ENCODE data around the gene RAD21L1.

The RAD21L1 gene

GRCh38 chr20:1273366-1273765, 47.5 kb downstream of the RAD21L1 start:
- no peak for DNase-seq (ENCODE audit: low spot score)

GRCh38 chr20:1274485-1275311, 48.9 kb downstream of the RAD21L1 start:
- no peak for DNase-seq (ENCODE audit: low spot score)

- no peak for DNase-seq (ENCODE audit: low spot score)
Observed at GRCh38 chr20:1275919-1276318, 50.1 kb downstream of the RAD21L1 start.

DNA sequence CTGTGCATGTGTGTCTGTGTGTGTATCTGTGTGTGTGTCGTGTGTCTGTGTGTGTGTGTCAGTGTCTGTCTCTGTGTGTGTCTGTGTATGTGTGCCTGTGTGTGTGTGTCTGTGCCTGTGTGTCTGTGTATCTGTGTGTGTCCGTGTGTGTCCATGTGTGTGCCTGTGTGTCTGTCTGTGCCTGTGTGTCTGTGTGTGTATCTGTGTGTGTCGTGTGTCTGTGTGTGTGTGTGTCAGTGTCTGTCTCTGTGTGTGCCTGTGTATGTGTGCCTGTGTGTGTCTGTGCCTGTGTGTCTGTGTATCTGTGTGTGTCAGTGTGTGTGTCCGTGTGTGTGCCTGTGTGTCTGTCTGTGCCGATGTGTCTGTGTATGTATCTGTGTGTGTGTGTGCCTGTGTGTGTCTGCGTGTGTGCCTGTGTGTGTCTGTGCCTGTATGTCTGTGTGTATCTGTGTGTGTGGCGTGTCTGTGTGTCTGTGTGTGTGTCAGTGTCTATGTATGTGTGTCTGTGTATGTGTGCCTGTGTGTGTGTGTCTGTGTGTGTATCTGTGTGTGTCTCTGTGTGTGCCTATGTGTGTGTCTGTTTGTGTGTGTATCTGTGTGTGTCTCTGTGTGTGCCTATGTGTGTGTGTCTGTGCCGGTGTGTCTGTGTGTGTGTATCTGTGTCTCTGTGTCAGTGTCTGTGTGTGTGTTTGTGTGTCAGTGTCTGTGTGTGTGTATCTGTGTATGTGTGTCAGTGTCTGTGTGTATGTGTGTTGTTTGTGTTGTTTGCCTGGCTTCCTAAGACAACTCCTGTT, 51.9 kb downstream of the RAD21L1 start:
- DNase-seq (ENCODE audit: low spot score), result no peak

DNA sequence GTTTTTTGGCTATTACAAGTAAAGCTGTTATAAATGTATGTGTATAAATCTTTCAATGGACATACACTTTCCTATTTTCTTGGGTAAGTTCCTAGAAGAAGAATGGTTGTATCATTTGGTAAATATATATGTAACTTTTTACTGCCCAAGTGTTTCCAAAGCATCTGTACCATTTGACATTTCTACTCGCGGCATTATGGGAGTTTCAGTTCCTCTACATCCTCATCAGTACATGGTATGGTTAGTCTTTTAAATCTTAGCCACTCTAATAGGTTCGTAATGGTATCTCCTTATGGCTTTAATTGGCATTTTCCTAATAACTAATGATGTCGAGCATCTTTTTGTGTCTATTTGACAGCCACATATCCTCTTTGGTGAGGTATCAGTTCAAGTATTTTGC, 53.1 kb downstream of the RAD21L1 start:
- no peak for DNase-seq (ENCODE audit: low spot score)

- DNase-seq (ENCODE audit: low spot score), result no peak
Observed at GRCh38 chr20:1280195-1281102, 54.6 kb downstream of the RAD21L1 start.

DNA sequence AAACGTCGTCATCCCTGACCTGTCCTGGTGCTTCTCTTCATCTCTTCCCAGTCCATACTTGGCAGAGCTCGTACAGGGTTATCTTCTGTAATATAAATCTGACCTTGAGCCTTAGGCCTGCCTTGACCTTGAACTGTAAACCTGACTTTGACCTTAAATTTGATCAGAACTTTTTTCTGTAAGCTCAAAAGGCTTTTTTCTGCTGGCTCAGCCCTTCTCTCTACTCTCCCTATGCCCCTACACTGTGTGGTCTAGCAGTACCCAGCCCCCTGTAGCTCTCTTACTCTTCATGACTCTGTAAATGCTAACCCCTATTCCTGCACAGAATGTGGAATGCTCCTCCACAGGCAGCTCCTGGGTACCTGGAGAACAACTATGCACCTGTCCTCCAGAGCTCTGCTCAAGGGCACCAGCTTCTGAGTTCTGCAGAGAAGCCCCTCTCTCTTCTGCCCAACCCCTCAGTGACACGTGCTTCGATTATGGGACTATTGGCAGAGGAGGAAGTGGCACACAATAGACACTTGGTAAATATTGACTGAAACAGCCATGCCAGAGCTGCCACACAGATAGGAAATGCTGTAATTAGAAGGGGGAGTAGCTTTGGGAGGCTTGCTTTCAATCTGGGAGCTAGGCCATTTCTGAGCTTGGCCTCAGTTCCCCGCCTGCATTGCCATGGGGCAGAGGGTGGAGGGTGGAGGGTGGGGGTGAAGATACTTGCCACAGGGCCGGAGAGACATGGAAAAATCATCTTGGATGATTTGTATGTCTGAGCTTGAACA, 55.6 kb downstream of the RAD21L1 start:
- DNase-seq (ENCODE audit: low spot score), result no peak

- no peak for DNase-seq (ENCODE audit: low spot score)
Observed at GRCh38 chr20:1282966-1283365, 57.1 kb downstream of the RAD21L1 start.

DNA sequence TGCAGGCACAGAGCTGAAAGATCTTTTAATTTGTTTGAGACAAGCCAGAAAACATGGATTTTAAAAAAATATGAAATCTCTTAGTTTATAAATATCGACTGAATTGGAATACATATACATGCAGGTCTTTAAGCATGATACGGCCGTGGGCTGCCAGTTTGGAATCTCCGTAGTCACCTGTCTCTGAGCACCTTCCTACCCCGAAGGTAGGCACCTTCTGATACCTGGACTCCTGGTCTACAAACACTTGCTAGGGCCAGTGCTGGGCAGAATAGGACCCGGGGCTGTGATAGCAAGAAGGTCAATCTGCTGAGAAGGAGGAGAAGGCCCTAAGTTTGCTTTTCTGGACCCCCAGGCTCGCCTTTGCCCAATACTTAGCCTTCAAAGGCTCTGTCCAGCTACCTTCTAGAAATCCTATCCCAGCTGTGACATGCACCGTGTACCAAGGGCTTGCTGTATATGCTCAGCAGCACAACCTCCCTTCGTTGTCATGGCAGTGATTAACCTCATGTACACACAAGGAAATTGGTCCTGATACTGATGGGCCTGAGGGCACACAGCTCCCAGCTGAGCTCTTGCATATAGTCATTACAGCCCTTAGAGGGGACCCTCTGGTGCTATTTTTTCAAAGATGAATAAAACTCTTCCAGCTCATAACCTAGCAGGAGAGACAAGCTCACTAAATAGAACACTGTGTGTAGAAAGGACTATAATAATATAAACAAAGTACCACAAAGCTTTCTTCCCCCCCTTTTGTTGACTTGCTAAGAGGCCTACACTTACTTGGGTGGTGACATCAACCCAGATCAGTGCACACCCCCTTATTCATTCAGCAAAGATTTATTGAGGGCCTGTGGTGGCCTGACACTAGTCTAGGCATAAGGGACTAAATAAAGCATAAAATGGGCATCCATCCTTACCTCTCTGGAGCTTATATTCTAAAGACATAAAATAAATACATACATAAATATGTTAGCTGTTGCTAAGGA, 58.0 kb downstream of the RAD21L1 start:
- no peak for DNase-seq (ENCODE audit: low spot score)

GRCh38 chr20:1286267-1287024, 60.6 kb downstream of the RAD21L1 start:
- no peak for DNase-seq (ENCODE audit: low spot score)

GRCh38 chr20:1287306-1287705, 61.5 kb downstream of the RAD21L1 start:
- no peak for DNase-seq (ENCODE audit: low spot score)

DNA sequence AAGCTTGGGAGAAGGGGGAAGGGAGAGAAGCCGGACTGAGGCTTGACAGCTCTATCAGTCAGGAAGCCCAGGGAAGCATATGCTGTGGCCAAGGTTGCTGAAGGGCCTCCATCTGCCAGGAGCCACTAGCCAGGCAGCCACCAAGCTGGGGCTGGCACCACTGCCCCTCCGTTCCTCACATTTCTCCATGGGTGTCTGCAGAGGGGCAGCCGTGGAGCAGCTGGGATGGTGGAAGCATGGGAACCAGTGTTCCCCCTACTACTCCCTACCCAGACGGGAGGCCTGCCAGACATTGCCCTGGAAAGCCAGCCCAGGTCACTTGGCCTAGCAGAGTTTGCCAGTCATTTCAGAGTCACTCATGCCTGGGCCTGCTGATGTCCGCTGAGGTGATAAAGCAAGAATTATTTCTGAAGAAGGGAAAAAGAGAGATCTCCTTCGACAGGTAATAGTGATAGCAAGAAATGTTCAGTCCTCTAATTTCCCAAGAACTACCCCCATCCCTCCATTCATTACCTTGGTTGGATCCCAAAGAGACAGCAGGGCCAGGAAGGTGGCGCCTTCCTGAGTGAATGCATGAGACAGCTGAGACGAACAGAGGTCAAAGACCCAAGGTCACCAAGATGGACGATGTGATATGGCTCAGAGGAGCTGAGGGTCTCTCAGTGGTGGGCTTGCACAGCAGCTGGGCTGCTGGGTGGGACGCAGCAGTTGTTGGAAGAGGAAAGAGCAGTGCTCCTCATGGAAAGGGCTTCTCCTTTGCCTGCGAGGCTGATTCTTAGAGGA, 62.1 kb downstream of the RAD21L1 start:
- no peak for DNase-seq (ENCODE audit: low spot score)

GRCh38 chr20:1291191-1291741, 65.4 kb downstream of the RAD21L1 start:
- DNase-seq (ENCODE audit: low spot score), result peak; percentile 55

- DNase-seq (ENCODE audit: low spot score), result no peak
Observed at GRCh38 chr20:1292620-1293019, 66.8 kb downstream of the RAD21L1 start.

DNA sequence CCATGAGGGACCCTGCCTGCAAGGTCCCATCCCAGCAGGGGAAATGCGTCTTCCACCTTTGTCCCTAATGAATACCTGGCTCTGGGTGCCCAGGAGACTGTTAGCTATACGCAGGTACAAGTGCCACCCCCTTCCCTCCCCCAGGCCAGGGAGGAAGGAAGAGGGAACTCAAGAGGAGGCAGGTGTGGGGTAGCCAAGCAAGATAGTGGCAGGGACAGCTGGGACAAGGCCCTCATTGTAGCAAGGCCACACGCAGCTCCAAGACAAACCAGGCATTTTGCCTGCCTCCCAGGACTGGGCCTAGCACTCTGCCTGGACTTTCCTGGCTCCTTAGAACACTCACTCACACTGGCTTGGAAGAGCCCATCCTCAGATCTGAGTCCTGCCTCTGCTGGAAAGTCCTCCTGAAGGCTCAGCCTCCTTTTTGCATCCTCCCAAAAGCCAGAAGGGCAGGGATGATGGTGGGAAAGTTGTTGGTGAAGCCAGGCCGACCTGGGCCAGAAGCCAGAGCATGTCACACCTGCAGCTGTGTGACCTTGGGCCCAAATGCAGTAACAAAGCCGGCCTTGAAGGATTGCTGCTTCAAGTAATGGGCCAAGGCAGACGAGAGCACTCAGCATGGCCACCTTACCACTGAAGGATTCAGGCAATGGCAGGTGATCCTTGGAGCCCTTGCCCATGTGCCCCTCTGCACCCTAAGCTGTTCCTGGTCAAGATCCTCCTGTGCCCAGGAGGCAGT, 68.0 kb downstream of the RAD21L1 start:
- no peak for DNase-seq (ENCODE audit: low spot score)

DNA sequence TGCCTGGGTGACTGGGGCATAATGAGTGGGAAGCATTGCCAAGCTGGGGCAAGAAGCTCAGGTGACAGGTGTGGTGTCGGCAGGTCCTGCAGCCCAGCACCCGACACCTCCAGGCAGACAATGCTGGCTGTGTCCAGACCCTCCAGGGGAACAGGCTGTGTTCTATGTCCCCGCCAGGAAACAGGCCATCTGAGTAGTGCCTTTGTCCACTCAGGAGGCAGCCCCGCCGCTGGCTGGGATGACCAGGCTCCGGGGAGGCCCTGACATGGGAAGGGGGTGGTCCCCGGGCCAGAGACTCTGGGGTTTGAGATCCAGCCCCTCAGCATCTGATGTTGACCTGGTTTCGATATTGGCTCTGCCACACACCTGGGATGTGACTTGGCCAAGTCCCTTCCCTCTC, 68.7 kb downstream of the RAD21L1 start:
- no peak for DNase-seq (ENCODE audit: low spot score)

GRCh38 chr20:1295276-1295930, 69.6 kb downstream of the RAD21L1 start:
- DNase-seq (ENCODE audit: low spot score), result no peak

All from AG08396 (cell line).